ENCODE data around the gene LCORL.

Gene LCORL

GRCh38 chr4:17823871-17824669 is 197.5 kb downstream of the LCORL start:
- DNase-seq: no peak

GRCh38 chr4:17817027-17817426 is 204.5 kb downstream of the LCORL start:
- DNase-seq: no peak

- DNase-seq: no peak
Observed at GRCh38 chr4:17816142-17816541, 205.4 kb downstream of the LCORL start.

GRCh38 chr4:17814140-17814539 is 207.4 kb downstream of the LCORL start:
- DNase-seq: no peak

GRCh38 chr4:17812801-17813200 is 208.8 kb downstream of the LCORL start:
- DNase-seq: no peak

- DNase-seq: no peak
Observed at GRCh38 chr4:17812125-17812524, 209.4 kb downstream of the LCORL start.

- no peak for DNase-seq
Observed at GRCh38 chr4:17811078-17811603, 210.4 kb downstream of the LCORL start.

- peak; percentile 99 for DNase-seq
Observed at GRCh38 chr4:17810260-17811077, 211.1 kb downstream of the LCORL start, which contains the start of the genes DCAF16 and NCAPG. DCAF16 (minus strand) TSS chr4:17810757; CDS start chr4:17804141, 6,616 bp downstream. NCAPG (plus strand) TSS chr4:17810979; CDS start chr4:17811078, 99 bp downstream.

- DNase-seq: no peak
Observed at GRCh38 chr4:17809667-17810066, 211.9 kb downstream of the LCORL start.

GRCh38 chr4:17807446-17807845 is 214.1 kb downstream of the LCORL start:
- no peak for DNase-seq

GRCh38 chr4:17805580-17806155 is 215.9 kb downstream of the LCORL start:
- DNase-seq: no peak

- DNase-seq: no peak
Observed at GRCh38 chr4:17797808-17798207, 223.7 kb downstream of the LCORL start.

GRCh38 chr4:17794730-17795129 is 226.8 kb downstream of the LCORL start:
- DNase-seq: no peak
